Measurements from ENCODE around the gene SLC22A15.

GRCh38 chr1:116026631-116027030 lies 50.3 kb downstream of the SLC22A15 start:
- no peak for TF ChIP-seq POLR2AphosphoS5 (IDR thresholded peaks at IDR 0.05; ENCODE audit: low read depth, low read length)
- TF ChIP-seq POLR2A (IDR thresholded peaks at IDR 0.05; ENCODE audit: low read depth, low read length), result no peak
- no peak for TF ChIP-seq TAF1 (IDR thresholded peaks at IDR 0.05; ENCODE audit: low read depth, low read length)
- no peak for TF ChIP-seq POU2F2 (IDR thresholded peaks at IDR 0.05; ENCODE audit: low read depth, low read length)
